Medulla oblongata (tissue), 1 donor: ENCODE data around the gene IFITM1.
A peak's percentile ranks its signal among the peaks of the same experiment; 100 is the strongest.

ENCODE experiments used
- DNase-seq: peaks from one replicate; pipeline ENCODE4 v3.0.0-alpha.2; 2015; ENCODE audit errors: extremely low spot score

Gene IFITM1

DNA sequence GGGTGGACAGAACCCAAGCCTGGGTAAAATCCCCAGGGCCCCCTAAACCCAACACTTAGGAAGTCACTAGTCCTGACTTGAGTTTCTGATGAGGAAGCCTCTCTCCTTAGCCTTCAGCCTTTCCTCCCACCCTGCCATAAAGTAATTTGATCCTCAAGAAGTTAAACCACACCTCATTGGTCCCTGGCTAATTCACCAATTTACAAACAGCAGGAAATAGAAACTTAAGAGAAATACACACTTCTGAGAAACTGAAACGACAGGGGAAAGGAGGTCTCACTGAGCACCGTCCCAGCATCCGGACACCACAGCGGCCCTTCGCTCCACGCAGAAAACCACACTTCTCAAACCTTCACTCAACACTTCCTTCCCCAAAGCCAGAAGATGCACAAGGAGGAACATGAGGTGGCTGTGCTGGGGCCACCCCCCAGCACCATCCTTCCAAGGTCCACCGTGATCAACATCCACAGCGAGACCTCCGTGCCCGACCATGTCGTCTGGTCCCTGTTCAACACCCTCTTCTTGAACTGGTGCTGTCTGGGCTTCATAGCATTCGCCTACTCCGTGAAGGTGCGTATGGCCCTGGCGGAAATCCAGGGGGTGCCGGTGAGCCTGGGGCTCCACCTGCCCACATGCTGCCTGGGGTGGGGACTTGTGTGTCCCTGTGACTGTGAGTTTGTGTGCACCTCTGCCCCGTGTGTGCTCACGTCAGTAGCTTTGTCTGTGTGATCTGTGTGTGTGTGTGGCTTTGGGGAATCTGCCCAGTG lies at the start of gene IFITM1:
TSS of gene IFITM1 (plus strand) at position 254 of the 767 bp plus-strand sequence. CDS start at position 385, 131 bp downstream.
- peak; percentile 42 for DNase-seq

DNA sequence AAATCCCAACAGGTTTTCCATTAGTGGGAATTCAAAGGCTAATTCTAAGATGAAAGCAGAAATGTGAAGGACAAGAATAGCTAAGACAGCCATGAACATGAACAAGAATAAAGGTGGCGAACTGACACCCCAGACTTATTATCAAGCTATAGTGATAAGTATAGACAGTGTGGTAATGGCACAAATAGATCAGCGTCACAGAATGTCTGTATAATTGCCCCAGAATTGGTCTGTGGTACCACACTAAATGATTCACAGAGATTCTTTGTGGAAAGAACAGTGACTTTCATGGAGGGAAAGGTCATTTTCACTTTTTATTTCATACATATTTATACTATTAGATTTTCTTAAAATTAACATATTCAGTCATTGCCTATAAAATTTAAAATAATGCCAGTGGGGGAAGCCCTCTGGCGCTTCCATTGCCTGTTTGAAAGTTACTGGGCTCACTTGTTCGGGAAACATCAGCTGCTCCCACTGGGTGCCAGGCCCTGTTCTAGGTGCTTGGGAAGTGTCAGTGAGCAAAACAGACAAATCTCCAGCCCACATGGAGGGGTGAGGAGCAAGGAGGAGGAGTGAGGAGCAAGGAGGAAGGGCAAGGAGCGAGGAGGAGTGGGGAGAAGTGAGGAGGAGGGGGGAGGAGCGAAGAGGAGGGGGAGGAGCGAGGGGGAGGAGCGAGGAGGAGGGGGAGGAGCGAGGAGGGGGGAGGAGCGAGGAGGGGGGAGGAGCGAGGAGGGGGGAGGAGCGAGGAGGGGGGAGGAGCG lies 47.0 kb upstream of the IFITM1 start:
- no peak for DNase-seq

DNA sequence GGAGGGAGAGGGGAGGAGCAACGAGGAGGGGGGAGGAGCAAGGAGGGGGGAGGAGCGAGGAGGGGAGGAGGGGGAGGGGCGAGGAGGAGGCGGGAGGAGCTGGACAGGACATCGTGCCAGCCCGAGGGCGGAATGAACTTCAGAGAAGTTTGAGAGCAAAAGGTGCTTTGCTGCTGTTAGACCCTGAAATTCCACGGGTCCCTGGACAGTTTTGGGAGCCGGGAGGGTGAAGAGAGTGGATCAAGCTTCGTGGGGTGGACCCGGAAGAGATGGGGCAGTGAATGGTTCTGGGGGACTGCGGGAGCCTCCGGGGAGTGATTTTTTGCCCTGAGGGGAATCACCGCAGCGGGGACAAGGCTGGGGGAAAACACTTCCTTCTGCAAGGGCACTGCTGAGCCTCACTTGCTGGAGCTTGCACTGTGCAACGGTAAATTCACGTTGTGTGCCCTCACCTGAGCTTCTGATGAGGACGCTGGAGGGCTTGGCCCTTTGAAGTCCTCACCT lies 46.3 kb upstream of the IFITM1 start:
- no peak for DNase-seq

DNA sequence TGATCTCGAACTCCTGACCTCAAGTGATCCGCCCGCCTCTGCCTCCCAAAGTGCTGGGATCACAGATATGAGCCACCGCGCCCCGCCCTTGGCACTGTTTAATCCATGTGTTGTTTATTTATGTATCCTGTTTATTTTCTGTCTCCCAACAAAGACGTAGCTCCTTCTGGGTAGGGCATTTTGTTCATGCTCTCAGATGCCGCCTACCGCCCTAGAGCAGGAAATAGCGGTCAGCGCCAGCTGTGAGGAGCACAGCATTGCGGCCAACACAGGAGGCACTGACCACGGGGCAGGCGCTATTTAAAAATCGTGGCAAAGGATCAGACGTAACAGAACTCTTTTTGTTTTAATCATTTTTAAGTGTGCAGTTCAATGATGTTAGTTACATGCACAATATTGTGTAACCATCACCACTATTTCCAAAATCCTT lies 45.1 kb upstream of the IFITM1 start:
- DNase-seq = peak; percentile 77

DNA sequence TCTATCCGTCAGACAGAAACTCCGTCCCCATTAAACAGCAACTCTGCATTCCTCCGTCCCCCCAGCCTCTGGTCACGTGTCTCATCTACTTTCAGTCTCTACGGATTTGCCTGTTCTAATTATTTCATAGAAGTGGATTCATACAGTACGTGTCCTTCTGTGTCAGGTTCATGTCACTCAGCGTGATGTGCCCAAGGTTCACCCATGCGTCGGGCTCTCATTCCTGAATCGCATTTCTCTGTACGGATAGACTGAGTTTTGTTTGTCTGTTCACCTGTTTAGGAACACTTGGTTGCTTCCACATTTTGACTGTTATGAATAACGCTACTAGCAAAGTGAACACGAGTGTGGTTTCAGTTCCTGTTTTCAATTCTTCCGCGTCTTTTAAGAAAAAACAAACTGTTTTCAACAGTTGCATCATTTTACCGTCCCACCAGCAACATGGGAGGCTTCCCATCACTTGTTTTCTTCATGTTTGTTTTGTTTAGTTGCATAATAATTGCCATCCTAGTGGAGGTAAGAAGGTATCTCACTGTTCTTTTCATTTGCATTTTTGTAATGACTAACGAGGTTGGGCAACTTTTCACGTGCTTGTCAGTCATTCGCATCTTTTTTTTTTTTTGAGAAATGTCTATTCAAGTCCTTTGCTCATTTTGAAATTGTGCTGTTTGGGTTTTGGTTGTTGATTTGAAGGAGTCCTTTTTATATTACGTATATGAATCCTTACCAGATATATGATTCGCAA lies 44.5 kb upstream of the IFITM1 start:
- peak; percentile 80 for DNase-seq

DNA sequence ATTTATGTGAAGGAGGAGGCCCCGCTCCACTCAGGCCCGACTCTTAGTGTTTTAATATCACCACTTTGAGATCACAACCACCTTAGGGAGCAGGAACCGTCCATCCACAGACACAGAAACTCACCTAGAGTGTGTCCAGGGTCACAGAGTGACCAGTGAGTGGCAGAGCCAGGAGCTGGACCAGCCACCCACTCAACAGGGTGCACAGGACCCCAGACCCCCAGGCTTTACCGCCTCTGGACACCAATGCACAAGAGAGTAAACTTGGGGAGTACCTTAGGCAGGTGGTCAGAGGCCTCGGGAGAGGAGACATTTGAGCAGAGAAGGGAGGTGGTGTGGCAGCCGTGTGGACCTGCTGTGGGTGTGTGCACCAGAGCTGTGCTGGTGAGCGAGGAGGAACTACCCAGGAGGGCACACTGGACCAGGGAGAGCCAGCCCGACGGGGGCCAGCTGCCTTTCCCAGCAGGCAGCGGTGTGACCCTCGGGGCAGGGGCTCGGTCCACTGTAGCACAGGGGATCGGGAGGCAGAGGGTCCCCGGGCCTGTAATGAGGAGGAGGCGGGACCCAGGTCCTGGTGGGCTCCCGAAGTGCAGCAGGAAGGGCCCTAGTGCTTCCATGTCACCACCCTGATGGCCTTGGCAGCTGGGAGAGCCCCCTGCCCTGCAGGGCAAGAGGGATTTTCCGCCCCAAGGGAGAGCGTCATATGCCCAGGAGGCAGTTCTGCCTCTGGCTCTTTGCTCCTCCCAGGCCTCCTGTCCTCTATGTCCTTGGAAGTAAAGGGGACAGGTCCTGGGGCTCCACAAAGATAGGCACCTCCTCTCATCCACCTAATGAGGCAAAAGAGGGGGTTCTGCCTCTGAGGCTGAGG lies 43.2 kb upstream of the IFITM1 start:
- no peak for DNase-seq

DNA sequence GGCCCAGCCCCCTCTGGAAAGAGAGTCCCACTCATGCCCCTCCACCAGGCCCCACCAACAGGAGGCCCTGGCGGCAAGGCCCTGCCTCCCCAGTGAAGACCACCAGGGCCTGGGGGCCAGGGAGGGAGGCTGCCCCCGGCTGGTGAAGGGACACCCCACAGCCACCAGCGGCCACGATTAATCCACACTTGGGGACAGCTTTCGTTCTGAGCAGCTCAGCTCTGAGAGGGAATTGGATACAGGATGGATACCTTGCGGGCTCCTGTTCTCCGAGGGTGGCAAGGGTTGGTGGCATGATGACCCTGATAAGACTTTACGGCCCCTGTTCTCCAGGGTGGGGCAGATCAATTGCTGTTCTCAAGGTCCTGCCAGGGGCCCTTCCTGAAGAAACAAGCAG lies 42.5 kb upstream of the IFITM1 start:
- DNase-seq = no peak

DNA sequence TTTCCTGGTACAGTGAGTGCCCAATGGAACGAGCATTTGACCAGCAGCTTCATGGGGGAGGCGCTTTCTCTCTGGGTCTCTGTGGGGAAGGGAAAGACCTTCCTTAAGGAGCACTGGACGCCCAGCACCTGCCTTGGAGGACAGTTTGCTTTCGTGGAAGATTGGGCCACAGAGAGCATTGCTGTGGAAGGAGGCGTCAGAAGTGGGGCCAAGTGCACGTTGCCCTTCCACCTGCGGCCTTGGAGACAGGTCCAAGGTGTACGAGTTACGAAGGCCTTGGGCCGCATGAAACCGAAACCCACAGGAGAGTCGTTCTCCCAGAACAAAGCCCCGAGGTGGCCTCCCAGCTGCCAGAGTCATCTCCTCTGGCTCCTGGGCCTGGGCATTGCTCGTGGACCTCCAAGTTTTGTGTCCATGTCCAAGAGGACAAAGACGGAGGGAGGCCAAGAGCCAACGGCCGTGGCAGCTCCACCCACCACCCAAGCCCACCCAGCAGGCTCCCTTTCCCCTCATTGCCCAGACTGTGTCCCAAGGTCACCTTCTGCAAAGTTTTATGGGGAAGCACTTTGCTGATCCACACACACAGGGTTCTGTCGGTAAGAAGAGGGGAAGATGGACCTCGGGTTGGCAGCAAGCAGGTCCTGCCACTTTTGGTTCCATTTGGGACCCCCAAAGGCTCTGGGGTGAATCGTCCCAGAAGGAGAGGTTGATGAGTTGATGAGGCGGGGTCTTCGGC lies 41.5 kb upstream of the IFITM1 start:
- DNase-seq = no peak

DNA sequence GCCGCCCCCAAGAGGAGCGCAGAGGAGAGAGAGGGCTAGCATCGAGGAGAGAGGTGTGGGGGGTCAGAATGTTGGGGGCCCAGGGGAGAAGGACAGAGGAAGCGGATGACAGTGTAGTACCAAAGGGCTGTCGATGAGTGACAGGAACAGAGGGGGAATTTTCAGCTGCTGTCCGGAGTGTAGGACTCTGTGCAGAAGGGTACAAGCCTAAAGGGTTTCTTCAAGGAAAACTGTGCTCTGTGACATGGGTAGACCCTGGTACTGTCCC lies 41.0 kb upstream of the IFITM1 start:
- DNase-seq = no peak

DNA sequence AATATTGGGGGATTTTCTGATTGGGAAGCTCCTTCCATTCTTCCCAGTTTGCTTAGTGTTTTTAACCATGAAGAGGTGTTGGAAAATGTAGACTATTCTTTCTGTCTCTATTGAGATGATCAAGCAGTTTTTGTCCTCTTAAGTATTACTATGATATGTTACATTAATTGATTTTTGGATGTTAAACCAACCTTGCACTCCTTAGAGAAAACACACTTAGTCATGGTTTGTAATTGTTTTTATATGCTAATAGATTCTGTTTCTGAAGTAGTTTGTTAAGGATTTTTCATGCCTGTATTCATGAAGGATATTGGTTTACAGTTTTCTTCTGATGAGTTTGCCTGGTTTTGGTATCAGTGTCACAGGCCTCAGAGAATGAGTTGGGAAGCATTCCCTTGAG lies 37.6 kb upstream of the IFITM1 start:
- no peak for DNase-seq

DNA sequence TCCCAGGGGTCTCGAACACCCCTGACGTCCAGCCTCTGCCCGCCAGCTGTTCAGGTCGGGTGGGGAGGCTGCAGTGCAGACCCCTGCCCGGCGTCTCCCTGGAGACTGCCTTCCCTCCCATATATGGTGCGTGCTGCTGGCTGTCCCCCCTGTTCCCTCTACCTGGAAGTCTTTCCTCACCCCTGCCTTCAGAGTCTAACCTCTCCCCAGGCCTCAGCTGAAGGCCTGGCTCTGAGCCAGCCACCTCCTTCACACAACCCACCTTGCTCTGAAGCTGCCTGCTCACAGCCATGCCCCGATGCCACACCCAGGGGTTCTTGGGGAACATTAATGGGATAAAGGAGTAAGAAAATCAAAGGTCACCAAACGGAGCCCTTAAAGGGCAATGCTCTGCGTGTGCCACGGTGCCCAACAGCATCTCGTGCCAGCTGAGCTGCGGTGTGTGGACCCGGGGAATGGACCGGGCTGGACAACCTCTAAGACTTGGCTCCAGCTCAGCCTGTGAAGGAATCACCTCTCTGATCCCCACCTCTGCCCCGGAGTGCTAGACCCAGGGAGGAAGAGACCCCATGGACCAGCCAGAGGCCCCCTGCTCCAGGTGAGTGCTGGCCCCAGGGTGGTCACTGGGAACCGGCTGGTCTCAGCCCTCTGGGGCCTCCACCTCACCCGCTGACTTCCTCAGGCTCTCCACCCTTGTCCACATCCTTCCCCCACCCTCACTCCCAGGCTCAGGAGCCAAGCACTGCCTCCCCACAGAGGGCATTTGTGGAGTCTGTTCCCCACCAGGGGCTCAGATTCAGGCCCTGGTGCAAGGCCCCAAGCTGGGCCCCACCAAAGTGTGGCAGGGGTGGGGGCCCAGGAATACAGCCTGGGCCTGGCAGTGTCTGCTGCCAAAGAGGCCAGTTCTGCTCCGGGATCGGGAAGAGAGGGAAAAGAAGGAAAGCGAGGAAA lies 35.6 kb upstream of the IFITM1 start, which contains the start of gene NLRP6:
TSS of gene NLRP6 (plus strand) at position 407 of the 951 bp plus-strand sequence. CDS start at position 570, 163 bp downstream.
- no peak for DNase-seq

DNA sequence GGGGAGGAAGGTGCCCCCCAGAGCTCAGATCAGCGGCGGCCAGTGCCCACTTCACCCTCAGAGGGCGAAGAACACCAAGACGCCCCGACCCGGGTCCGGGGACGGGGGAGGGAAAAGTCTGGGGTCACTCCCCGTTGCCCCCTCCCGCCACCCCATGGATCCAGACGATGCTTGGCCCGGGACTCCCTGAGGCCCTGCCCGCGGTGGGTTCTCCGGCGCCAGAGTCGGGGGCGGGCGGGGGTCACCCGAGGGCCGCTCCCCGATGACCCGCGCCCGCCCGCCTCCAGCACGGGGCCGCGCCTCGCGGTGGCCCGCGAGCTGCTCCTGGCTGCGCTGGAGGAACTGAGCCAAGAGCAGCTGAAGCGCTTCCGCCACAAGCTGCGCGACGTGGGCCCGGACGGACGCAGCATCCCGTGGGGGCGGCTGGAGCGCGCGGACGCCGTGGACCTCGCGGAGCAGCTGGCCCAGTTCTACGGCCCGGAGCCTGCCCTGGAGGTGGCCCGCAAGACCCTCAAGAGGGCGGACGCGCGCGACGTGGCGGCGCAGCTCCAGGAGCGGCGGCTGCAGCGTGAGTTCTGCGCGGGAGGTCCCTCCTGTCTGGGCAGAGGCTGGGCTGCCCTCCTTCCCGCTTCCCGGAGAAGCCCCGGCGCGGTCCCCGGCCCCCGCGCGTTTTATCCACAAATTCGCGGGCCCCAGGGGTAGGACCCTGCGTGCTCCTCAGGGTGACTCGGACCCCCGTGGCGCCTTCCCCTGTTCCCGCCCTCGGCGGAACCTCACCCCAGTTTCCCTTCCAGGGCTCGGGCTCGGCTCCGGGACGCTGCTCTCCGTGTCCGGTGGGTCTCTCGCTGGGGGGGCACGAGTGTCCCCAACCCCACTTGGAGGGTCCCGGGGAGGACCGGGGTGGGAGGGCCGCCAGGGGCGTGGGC lies 34.5 kb upstream of the IFITM1 start:
- no peak for DNase-seq

DNA sequence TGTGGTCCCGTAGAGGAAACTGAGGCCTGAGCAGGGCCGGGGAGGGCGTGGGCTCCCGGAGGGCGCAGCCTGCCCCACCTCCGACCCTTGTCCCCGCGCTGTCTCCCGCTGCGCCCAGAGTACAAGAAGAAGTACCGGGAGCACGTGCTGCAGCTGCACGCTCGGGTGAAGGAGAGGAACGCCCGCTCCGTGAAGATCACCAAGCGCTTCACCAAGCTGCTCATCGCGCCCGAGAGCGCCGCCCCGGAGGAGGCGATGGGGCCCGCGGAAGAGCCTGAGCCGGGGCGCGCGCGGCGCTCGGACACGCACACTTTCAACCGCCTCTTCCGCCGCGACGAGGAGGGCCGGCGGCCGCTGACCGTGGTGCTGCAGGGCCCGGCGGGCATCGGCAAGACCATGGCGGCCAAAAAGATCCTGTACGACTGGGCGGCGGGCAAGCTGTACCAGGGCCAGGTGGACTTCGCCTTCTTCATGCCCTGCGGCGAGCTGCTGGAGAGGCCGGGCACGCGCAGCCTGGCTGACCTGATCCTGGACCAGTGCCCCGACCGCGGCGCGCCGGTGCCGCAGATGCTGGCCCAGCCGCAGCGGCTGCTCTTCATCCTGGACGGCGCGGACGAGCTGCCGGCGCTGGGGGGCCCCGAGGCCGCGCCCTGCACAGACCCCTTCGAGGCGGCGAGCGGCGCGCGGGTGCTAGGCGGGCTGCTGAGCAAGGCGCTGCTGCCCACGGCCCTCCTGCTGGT lies 33.7 kb upstream of the IFITM1 start:
- no peak for DNase-seq

DNA sequence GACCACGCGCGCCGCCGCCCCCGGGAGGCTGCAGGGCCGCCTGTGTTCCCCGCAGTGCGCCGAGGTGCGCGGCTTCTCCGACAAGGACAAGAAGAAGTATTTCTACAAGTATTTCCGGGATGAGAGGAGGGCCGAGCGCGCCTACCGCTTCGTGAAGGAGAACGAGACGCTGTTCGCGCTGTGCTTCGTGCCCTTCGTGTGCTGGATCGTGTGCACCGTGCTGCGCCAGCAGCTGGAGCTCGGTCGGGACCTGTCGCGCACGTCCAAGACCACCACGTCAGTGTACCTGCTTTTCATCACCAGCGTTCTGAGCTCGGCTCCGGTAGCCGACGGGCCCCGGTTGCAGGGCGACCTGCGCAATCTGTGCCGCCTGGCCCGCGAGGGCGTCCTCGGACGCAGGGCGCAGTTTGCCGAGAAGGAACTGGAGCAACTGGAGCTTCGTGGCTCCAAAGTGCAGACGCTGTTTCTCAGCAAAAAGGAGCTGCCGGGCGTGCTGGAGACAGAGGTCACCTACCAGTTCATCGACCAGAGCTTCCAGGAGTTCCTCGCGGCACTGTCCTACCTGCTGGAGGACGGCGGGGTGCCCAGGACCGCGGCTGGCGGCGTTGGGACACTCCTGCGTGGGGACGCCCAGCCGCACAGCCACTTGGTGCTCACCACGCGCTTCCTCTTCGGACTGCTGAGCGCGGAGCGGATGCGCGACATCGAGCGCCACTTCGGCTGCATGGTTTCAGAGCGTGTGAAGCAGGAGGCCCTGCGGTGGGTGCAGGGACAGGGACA lies 32.9 kb upstream of the IFITM1 start:
- DNase-seq = no peak

DNA sequence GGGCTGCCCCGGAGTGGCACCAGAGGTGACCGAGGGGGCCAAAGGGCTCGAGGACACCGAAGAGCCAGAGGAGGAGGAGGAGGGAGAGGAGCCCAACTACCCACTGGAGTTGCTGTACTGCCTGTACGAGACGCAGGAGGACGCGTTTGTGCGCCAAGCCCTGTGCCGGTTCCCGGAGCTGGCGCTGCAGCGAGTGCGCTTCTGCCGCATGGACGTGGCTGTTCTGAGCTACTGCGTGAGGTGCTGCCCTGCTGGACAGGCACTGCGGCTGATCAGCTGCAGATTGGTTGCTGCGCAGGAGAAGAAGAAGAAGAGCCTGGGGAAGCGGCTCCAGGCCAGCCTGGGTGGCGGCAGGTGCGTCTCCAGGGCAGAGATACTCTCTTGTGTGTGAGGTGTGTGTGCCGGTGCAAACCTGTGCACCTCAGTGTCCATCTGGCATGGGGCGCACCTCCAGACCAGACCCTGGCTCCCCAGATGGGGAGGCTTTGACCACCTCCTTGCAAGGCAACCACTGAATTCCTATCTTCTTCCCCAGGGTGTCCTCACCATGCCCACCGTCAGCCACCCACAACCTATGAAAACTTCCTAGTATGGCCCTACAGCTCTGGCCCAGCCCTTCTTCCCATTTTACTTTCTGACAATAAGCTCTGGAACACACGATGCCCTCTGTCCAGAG lies 32.2 kb upstream of the IFITM1 start:
- DNase-seq = no peak

DNA sequence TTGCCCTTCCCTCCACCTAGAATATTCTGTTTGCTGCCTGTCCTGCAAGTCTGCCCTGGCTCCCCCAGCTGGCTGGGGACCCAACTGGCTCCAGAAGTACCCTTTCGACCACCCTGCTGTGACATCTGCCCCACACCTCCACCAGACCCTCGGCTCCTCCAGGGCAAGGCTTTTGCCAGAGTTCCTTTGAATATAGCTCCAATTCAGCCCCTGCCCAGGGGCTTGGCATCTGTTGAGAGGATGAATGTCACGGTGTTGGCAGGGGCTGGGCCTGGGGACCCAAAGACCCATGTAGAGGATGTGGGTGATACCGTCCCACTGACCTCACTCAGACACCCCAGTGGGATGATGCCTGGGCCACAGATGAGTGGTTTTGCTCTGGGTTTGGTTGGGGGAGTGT lies 31.7 kb upstream of the IFITM1 start:
- DNase-seq = no peak
